Measurements from ENCODE around the gene ADGRL2.

The ADGRL2 gene

GRCh38 chr1:81874461-81874860, 73.7 kb downstream of the ADGRL2 start:
- in situ Hi-C loops (cut with MboI; ENCODE audit: low pct_unique_long_range_greater_than_20kb, low sequenced_read_pairs, unreplicated experiment) = no loop called here
- TF ChIP-seq, protein P1, sequence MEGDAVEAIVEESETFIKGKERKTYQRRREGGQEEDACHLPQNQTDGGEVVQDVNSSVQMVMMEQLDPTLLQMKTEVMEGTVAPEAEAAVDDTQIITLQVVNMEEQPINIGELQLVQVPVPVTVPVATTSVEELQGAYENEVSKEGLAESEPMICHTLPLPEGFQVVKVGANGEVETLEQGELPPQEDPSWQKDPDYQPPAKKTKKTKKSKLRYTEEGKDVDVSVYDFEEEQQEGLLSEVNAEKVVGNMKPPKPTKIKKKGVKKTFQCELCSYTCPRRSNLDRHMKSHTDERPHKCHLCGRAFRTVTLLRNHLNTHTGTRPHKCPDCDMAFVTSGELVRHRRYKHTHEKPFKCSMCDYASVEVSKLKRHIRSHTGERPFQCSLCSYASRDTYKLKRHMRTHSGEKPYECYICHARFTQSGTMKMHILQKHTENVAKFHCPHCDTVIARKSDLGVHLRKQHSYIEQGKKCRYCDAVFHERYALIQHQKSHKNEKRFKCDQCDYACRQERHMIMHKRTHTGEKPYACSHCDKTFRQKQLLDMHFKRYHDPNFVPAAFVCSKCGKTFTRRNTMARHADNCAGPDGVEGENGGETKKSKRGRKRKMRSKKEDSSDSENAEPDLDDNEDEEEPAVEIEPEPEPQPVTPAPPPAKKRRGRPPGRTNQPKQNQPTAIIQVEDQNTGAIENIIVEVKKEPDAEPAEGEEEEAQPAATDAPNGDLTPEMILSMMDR (IDR thresholded peaks at IDR 0.05; ENCODE audit: extremely low read depth, insufficient read depth, missing control alignments) = no peak

DNA sequence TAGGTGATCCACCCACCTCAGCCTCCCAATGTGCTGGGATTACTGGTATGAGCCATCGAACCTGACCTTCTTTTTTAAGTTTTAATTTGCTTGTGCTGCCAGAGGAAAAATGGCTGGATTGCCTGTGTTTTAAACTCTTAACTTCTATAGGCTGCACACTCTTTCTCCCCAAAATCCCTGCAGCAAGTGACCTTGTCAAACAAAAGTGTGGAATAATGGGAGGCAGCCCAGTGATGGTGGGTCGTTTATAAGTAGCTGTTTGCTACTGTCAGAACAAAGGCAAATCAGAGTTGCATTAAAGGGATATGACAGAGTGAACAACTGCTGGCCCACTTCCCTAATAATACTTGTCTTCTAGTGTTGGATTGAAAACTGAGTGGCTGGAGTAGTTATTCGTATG, 74.2 kb downstream of the ADGRL2 start:
- DNase-seq (ENCODE audit: low spot score) = no peak
- TF ChIP-seq, protein P1 (IDR thresholded peaks at IDR 0.05; ENCODE audit: extremely low read depth, insufficient read depth, missing control alignments) = no peak
- in situ Hi-C loops (cut with MboI; ENCODE audit: low pct_unique_long_range_greater_than_20kb, low sequenced_read_pairs, unreplicated experiment) = no loop called here

More at GRCh38 chr1:81874461-81874860, 73.7 kb downstream of the ADGRL2 start:
- no peak for DNase-seq (ENCODE audit: low spot score)

DNA sequence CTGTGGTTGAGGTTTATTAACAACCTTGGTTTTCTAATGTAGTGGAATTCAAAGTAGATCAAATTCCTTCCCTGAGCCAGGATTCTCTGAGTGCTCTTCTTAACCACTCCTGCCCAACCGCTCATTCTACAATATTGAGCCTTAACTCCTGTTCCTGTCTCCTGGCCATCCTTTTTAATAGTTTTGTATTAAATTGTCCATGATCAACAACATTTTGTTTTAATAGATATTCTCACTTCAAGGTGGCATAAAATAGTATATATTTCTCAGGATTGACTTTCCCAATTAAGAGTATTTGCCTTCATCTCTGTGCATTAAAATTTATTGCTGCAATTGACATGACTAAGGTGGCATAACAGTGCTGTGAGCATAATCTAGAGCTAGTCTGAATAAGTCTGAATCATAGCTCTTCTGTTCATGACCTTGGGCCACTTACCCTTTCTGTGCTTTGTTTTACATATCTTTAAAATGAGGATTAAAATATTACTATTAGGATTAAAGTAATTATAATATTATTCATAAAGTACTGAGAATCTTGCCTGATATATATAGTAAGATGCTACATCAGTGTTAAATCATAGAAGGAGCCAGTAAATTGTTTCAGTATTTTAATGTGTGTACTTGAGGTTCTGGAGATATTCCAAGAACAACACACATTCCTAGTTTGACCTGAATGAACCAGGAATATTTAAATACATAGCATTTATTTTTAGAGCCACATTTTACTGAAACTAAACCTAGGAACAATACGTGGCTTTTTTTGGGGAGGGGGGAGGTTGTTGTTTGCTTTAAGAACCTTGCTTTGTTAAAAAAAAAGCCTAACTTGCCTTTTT, 76.4 kb downstream of the ADGRL2 start:
- in situ Hi-C loops (cut with MboI; ENCODE audit: low pct_unique_long_range_greater_than_20kb, low sequenced_read_pairs, unreplicated experiment) = no loop called here
- TF ChIP-seq, protein P1 (IDR thresholded peaks at IDR 0.05; ENCODE audit: extremely low read depth, insufficient read depth, missing control alignments) = no peak
- DNase-seq (ENCODE audit: low spot score) = no peak

DNA sequence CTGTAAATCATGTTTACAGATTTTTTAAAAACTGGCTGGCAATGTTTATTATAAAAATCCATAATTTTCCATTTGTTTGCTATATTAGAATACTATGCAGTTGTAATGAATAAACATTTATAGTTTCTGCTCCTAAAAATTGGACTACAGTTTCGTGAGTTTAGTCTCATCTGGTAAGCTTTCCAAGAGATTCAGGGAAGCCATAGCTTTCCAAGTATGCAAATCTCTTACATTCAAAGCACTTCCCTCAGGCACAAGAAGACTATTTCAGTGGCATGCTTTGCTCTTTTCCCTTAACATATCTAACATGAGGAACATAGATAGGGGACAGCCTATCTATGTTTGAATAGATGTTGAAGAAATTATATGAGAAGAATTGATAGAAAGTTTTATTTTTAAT, 77.2 kb downstream of the ADGRL2 start:
- DNase-seq (ENCODE audit: low spot score) = no peak
- in situ Hi-C loops (cut with MboI; ENCODE audit: low pct_unique_long_range_greater_than_20kb, low sequenced_read_pairs, unreplicated experiment) = no loop called here
- TF ChIP-seq, protein P1 (IDR thresholded peaks at IDR 0.05; ENCODE audit: extremely low read depth, insufficient read depth, missing control alignments) = no peak

DNA sequence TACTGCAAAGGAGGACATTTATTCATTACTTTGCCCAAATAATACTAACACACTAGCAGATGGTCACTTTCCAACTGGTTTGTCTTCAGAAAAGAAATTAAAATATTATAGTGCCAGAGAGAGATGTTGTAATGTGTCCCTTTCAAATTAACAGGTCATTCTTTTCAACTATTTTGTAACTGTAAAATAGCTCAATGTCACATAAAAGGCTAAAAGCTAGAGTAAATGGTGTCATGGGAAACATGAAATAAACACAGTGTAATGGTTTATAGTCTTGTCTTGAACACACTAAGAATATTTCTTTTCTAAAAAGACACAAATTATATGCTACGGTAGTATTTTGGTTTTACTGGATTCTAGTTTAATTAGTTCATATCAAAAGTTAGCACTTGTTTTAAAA, 77.8 kb downstream of the ADGRL2 start:
- in situ Hi-C loops (cut with MboI; ENCODE audit: low pct_unique_long_range_greater_than_20kb, low sequenced_read_pairs, unreplicated experiment) = no loop called here
- TF ChIP-seq, protein P1 (IDR thresholded peaks at IDR 0.05; ENCODE audit: extremely low read depth, insufficient read depth, missing control alignments) = no peak
- no peak for DNase-seq (ENCODE audit: low spot score)

- TF ChIP-seq, protein P1 (IDR thresholded peaks at IDR 0.05; ENCODE audit: extremely low read depth, insufficient read depth, missing control alignments) = no peak
- in situ Hi-C loops (cut with MboI; ENCODE audit: low pct_unique_long_range_greater_than_20kb, low sequenced_read_pairs, unreplicated experiment) = no loop called here
- no peak for DNase-seq (ENCODE audit: low spot score)
These were observed 80.0 kb downstream of the ADGRL2 start for GRCh38 chr1:81880781-81881180.
